Raji (cell line): ENCODE results near the gene C1QTNF3.

Source experiments
- POLR2A ChIP-seq: IDR thresholded peaks from 2 replicates; pipeline ENCODE4 v1.6.1; 2011; ENCODE audit warnings: low read depth, low read length, control low read depth; ENCODE audit not compliant: insufficient read depth

The C1QTNF3 gene

DNA sequence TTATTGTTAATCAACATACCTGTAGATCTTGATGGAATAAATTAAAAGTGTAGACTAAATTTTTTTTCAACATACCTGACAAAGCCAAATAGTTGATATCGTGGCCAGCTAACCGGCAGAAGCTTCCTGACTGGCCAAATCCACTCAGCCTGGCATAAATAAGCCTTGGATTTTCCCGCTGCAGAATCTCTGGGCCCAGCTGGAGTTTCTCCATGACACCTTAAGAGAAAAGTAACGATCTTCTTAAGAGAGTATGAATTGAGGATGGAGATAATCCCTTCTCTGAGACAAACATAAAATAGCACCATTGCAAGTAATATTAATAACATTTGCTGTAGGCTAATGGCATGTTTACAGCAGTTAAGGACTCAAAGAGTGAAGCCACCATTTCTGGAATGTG is 37.3 kb downstream of the C1QTNF3 start:
- no peak for TF ChIP-seq POLR2A

DNA sequence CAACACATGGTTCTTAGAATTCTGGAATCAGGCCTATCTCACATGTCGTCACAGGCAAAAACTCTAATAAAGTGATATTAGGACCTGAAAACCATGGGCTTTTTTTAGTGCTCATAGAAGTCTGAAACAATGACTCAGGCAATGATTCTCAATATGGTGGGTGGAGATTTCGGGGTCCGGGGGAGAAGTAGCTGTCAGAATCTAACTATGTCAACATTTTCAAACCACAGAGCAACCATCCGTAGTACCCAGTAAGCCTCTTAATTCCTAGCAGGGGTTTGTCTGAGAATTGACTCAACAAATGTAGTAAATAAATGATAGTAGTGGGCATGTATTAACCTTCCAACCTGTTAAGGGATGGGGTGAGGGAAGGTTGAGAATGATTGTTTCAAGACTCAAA is 37.8 kb downstream of the C1QTNF3 start:
- no peak for TF ChIP-seq POLR2A

DNA sequence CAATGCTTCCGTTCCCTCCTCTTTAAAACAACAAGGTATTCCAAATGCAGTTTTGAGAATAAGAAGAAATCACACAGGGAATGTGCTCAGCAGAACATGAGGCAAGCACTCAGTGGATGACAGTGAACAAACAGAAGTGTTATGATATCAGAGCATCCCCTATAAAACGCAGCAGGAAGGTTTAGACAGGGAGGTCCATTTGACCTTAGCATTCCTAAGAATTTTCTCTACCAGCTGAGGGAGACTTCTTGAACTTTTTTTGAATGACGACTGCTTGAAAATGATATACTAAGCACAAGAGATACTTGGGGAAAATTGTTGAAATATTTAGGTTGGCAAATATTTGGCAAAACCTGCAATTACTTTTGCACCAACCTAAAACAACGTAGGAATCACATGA is 39.1 kb downstream of the C1QTNF3 start:
- no peak for TF ChIP-seq POLR2A

DNA sequence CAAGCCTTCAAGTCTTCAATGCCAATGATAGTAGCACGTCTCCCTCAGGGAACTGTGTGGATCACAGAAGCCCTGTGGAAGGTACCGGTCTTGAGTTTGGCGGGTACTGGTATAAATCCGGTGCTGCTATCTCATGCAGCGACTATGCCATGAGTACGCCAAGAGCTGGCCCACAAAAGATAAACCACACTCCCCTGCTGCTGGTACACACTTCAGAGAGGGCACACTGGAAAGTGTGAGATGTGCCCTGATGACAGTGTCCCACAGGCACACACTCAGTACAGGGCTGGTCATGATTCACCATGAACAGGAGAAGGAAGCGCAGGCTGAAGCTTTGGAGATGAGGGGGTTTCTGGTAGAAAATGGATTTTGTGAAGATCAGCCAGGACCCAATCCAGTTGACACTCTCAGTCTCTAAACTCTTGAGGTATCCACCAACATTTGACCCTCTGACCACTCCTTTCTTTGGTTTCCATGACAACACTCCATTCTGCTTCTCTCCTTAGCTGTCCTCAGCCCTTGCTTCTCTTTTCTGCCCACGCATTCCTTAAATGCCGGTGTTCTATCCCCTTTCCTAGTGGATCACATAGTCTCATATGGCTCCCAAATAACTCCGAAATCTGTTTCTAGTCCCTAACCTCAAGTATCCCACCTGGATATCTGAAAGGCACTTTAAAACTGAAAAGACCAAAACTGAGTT is 40.2 kb downstream of the C1QTNF3 start:
- no peak for TF ChIP-seq POLR2A

DNA sequence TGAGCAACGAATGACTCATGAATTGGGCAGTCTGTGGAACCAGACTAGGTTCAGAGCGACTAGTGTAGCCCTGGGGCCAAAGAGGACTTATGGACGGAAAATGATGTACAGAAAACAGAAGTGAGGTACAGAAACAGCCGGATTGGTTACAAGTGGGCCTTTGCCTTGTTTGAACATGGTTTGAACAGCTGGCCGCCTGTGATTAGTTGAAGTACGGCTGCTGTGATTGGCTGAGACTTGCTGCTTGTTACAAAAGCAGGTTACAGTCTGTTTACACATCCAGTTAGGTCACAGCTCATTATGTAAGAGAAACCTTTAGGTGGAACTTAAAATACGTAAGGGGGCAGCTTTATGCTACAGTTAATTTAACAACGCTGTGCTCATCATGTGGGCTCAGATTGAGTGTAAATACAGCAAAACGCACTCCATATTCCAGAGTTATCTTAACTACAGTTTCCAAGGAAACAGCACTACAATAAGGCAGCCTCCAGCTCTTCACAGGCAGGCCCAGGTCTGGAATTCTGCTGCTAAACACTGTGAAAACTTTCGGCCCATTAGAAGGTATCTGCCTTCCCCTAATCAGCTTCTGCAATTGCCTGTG is 41.7 kb downstream of the C1QTNF3 start:
- TF ChIP-seq POLR2A: no peak

DNA sequence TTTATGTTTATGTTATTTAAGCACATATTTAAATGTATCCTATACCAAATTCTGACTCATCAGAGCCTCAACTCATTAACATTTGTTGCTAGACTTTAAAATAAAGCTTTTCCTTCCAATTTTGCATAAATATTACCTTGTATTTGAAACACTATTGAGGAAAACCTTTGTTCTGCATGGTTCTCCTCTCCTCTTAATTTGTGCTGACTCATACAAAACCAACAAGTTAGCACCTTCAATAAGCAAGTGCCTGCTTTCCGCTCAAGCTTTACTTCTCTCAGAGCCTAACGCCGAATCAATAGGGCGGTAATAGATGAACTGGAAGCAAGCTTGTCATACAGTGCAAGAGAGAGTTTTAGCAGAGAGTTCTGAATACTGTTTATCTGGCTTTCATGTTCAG is 43.0 kb downstream of the C1QTNF3 start:
- TF ChIP-seq POLR2A: no peak

DNA sequence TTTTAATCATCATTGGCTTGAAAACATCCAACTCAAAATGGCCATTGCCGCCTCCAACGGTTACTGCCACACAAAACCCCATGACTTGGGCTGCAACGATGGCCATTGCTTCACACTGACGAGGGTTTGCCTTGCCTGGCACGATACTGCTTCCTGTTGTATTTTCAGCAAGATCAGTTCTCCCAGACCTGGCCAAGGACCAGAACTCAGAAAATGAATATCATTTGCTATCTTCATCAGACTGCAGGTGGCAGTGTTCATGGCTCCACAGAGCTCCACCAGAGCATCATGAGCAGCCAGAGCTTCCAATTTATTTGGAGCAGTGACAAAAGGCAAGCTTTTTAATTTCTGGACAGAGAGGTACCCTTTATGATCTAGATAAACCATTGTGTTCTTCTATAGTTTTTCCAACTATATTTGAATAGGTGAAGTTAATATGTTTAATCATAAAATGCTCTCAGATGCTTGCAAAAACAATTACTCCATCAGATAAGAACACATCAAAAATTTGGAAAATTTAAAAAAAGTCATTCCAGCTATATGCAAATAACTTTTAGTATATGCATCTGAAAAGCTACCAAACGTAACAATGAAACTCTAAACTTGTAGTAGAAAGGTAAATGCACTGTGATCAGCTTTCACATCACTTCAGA is 45.6 kb downstream of the C1QTNF3 start:
- no peak for TF ChIP-seq POLR2A

DNA sequence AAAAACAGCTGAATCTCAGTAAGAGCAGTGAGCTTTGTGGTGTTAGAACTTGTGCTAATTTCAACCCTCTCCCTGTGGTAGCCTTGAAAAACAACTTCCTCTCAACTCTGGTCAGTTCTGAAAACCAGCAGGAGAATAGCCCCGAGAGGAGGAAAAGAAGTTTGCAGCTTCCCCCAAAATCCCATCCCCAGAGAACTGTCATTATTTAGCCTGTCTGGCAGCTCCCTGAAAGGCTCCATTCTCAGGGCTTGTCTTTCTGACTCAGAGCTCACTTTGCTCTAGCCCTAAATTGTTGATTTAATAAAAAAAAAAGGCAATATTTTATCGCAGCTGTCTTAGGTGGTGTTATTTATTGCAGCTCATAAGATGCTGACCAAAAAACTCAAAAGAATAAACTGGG is 47.1 kb downstream of the C1QTNF3 start:
- TF ChIP-seq POLR2A: no peak

DNA sequence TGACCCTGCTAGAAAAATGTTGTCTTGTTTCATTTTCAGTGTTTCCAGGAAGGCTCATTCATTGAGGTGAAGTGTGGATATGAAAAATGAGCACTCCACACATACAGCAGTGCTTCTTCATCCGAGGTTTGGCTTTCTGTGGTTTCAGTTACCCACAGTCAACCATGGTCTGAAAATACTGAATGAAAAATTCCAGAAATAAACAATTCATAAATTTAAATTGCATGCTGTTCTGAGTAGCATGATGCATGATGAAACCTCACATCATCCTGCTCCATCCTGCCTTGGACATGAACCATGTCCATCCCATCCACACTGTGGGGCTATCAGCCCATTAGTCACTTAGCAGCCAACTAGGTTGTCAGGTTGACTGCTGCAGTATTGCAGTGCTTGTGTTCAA is 48.2 kb downstream of the C1QTNF3 start:
- TF ChIP-seq POLR2A: no peak

DNA sequence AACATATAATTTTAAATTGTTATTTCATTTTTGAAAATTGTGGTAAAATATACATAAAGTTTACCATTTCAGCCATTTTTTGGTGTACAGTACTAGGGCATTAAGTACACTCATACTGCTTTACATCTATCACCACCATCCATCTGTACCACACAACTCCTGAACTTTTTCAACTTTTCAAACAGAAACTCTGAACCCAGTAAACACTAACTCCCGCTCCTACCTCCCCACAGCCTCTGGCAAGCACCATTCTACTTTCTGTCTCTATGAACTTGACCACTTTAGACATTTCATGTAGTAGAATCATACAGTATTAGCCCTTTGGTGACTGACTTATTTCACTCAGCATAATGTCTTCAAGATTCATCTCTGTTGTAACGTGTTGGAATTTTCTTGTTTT is 50.1 kb downstream of the C1QTNF3 start:
- TF ChIP-seq POLR2A: no peak

DNA sequence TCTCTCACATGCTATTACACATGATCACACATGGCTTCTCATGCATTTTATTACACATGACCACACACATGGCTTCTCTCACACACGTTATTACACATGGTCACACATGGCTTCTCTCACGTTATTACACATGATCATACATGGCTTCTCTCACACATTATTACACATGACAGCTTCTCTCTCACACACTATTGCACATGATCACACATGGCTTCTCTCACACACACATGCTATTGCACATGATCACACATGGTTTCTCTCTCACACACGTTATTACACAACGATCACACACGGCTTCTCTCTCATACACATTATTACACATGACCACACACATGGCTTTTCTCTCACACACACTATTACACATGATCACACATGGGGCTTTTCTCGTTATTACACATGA is 57.6 kb downstream of the C1QTNF3 start:
- no peak for TF ChIP-seq POLR2A

DNA sequence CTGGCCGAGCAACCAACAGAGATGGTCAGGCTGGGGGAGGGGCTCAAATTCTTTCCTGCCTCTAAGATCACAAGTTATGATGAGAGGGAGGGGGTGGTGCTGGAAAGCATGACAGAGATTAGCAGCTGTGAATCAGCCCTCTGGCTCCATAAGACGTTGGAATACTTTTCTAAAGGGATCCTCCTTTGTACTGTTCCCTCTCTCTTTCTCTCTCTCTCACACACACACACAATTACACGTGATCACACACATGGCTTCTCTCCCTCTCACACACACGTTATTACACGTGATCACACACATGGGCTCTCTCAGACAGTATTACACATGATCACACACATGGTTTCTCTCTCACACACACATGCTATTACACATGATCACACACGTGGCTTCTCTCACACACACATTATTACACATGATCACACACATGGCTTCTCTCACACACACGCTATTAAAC is 58.3 kb downstream of the C1QTNF3 start, which contains the start of gene SLC45A2:
Gene SLC45A2 (minus strand): TSS at position 23 of the 454 bp plus-strand sequence. CDS start 110 bp downstream, outside the sequence.
- TF ChIP-seq POLR2A: no peak

DNA sequence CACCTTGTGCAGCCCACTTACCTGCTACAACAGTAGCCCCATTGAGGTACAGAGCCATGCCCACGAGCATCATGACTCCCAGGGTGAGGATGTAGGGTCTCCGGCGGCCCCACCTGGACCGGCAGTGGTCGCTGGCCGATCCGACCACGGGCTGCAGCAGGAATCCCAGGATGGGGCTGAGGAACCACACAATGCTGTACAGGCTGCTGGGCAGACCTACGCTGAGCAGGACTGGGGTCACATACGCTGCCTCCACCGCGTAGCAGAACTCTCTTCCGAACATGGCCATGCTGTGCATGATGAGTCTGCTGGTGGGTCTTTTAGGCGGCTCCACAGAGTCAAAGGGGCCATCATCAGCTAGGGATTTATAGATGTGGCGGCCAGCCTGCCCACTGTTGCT is 58.8 kb downstream of the C1QTNF3 start:
- no peak for TF ChIP-seq POLR2A

DNA sequence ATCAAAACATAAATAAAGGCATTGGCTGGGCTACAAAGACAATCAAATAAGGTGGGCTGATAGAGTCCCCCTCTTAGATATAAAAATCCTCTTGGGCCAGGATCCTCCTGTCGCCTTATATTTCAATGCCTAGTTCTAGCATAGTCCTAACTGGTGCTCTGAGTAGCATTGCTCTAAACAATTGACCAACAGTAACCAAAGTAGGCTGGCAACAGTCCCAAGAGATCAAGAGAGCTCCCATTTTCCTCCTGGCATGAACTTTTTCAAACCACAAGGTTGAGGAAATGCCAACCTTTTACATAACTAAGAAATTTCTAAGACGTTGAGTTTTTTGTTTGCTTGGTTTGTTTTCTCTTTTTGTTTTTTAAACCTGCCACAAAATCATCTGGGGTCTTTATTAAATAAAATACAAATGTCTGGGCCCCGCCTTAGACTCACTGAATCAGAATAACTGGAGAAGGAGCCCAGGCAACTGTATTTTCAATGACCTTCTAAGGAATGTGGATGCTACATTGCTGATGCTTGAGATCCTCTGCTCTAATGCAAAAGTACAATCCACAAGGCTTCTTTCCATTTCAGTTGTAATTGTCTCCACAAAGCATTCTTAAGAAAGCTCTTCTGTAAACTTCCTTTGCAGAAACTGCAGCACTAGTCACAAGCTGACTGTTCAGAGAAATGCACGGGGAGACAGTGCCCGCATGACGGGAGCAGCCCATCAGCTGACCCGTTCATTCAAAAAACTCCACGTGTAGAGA is 61.4 kb downstream of the C1QTNF3 start:
- no peak for TF ChIP-seq POLR2A

DNA sequence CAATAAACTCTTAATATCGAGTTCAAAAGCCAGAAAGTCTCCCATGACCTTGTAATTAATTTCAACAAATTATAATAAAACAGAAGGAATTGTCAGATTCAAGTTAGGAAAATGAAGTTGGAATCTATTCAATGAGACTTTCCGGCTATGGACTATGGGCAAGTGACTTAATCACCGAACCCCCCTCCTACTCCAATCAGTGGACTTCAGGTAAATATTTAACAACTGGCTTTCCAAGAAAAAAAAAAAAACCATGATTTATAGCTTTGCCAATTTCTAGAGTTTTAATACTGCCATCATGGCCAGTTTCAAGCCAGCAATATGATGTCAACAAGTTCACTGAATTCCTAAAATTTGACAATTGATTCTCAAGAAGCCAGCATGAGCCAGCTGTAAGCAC is 63.0 kb downstream of the C1QTNF3 start:
- no peak for TF ChIP-seq POLR2A

DNA sequence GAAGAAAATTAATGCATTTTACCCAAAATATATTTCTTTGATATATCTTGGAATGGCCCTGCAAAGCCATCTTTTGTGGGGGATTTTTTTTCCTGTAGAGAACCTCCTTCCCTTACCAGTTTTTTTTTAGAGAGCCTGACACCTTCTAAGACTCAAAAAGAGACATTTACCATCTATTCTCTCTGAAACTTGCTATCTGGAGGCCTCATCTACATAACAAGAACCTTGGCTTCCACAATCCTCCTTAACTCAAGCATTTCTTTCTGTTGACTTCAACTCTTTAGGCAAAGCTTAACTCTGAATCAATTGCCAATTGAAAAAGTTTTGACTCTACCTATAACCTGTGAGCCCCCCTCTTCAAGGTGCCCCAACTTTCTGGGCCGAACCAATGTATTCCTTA is 64.7 kb downstream of the C1QTNF3 start:
- TF ChIP-seq POLR2A: no peak

DNA sequence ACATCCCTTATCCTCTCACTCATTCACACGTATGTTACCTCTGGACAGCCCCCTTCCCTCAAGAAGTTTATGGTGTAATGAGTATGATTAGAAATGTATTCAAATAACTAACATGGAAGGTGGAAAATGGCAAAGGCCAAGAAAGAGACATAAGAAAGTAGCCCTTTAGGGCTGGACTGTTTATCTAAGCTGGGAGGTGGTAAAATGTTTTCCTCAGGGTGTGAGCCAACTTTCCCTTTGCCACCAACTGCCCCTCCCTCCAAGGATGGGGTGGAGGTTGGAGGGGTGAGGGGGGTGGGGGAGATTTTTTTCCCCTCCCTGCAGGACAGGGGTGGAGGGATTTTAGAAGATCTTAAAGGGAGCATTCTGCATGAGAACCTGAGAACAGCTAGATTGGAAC is 66.7 kb downstream of the C1QTNF3 start:
- no peak for TF ChIP-seq POLR2A
